NCI-H460 (cell line): ENCODE data around the gene ENGASE. TPM values are rescaled to one million over a fixed set of nuclear protein-coding genes. Genes with fewer than 3 reads are reported as not detected.

Experiments used
- DNase-seq: peaks from one replicate; pipeline ENCODE4 v3.0.0-alpha.2; 2016; ENCODE audit warnings: low read depth; ENCODE audit errors: extremely low read depth
- total RNA-seq: library from RNA; depleted of rRNA; stranded (reverse); fragments of >200 nt; shearing (Covaris generic); gene quantifications from 2 replicates; pipeline ENCODE4 v1.2.3, GENCODE V29; 2014

The ENGASE gene
- total RNA-seq, 1 experiment from 2014 or later = 8.5 TPM

- DNase-seq = peak; percentile 80
Observed at GRCh38 chr17:79036596-79036995, 38.0 kb upstream of the ENGASE start.

GRCh38 chr17:79038545-79039135, 36.0 kb upstream of the ENGASE start:
- DNase-seq = no peak

- DNase-seq = no peak
Observed at GRCh38 chr17:79039171-79039570, 35.5 kb upstream of the ENGASE start.

DNA sequence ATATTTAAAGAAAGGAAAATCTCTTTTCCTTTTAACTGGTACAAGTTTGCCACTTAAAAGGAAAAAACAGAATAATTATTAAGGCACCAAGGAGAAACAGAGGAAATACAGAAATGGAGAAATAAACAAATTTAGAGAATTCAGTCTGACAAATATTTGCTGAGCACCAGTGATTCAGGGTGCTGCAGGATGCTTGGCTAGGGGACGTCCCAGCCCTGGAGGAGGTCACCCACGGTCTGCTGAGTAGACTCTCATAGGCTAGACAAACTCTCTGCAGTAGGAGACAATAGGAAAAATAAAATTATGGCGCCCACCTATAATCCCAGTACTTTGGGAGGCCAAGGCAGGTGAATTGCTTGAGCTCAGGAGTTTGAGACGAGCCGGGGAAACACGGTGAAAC, 34.7 kb upstream of the ENGASE start:
- no peak for DNase-seq

- DNase-seq = no peak
Observed at GRCh38 chr17:79041041-79041570, 33.5 kb upstream of the ENGASE start.

DNA sequence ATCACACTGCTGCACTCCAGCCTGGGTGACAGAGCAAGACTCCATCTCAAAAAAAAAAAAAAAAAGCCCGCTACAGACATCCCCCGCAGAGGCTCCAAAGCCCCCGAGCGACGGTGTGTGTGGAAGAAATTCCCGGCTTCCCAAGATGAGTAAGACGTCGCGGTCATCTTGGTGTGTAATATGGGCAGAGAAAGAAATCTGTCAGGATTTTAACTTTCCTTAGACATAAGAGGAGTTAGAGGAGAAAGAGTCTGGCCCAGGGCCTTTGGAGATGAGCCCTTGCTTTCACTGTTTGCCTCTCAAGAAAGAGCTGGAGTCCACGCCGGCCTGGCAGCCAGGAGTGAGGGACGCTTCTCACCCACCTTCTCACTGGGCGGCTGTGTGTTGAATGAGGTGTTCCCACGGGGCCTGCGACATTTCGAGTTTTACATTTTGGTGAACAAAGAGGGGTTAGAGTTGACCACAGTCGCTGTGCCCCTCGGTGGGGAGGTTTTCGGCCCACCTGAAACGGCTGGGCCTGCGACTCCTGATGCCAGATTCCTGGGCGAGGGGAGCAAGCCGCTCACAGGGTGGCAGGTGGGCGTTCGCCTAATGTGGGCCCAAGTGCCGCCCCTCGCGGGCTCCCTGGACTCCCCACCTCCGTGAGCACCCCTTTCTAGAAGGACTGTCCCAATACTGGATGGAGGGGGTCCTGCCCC, 32.8 kb upstream of the ENGASE start:
- no peak for DNase-seq

- peak; percentile 56 for DNase-seq
Observed at GRCh38 chr17:79042421-79043190, 32.0 kb upstream of the ENGASE start.

DNA sequence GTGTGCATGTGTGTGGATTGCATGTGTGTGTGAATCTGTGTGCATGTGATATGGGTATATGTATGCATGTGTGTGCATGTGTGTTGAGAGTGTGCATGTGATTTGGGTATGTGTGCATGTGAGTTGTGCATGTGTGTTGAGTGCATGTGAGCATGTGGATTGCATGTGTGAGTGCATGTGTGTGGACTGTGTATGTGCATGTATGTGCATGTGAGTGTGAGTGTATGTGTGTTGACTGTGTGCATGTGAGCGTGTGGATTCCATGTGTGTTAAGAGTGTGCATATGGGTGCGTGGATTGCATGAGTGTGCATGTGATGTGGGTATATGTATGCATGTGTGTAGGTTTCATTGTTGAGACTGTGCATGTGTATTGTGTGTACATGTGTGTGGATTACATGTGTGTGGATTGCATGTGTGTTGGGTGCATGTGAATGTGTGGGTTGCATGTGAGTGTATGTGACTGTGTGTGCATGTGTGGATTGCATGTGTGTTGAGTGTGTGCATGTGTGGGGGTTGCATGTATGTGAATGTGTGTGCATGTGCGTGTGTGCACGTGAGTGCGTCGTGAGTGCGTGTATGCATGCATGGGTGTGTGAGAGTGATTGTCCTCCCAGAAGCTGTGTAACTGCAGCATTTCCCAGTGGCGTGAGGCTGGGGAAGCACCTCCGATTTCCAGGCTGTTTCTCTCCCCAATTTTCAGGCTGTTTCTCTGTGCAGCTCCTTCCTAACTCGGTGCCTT, 31.3 kb upstream of the ENGASE start:
- DNase-seq = no peak

- DNase-seq = no peak
Observed at GRCh38 chr17:79043931-79044320, 30.7 kb upstream of the ENGASE start.

DNA sequence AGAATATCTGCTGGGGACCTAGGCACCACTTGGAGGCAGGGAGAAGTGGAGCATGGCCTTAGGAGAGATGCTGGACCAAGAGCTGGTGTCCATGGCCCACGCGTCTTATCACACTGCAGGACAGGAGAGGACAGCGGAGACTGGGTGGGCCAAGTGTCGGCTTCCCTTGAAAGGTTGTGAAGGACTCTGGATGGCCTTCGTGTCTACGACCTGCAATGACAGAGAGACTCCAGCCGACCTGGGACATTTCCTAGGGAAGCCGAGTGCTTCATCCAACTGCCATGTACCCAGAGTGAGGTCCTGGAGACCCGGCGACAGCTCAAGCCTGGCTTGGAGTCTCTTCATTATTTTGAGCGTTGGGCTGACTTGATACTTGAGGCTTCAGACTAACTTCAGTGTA, 30.2 kb upstream of the ENGASE start:
- no peak for DNase-seq

DNA sequence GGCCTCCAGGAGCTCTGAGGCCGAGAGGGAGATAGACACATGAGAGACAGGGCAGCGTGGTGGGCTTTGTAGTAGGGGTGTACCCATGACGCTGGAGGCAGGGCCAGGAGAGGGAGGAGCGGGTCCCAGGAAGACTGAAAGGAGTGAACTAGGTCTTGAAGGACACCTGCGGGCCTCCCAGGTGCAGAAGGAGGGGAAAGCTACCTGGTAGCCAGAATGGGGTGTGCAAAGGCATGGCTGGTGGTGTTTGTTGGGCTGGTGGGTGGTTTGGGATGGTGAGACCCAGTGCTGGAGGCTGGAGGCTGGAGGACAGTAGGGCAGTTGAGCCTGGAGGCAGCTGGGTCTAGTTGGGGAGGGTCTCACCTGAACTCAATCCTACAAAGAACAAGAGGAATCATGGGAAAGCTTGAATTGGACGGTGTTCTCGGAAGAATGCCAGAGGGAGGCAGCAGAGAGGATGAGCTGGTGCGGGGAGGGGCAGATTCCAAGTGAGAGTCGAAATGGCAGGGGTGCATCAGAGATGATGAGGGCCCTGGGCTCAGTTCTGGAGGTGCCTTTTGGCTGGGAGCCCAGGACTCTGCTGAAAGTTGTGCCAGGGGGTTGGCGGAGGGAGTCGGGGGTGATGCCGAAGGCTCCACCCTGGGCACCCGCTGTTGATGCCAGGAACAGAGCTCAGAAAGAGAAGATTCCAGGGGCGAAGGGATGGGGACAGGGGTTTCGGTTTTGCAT, 29.5 kb upstream of the ENGASE start:
- DNase-seq = no peak

DNA sequence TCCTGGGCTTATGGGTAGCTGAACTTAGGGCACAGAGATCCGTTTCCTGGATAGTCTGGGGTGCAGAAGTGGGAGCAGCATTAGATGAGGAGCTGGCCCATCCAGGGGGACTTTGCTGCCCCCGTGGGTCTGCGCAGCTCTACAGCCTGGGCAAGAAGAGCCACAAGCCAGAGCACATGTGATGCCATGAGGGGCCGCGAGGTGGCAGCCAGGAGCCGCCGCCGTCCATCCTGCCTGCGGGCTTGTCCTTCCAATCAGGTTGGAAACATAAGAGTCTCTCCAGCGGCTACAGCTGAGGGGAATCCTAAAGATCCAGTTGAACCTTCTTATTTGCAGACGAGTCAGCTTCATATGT, 28.8 kb upstream of the ENGASE start:
- peak; percentile 68 for DNase-seq

- DNase-seq = no peak
Observed at GRCh38 chr17:79046197-79046915, 28.3 kb upstream of the ENGASE start.

- DNase-seq = no peak
Observed at GRCh38 chr17:79046916-79047280, 27.7 kb upstream of the ENGASE start.

DNA sequence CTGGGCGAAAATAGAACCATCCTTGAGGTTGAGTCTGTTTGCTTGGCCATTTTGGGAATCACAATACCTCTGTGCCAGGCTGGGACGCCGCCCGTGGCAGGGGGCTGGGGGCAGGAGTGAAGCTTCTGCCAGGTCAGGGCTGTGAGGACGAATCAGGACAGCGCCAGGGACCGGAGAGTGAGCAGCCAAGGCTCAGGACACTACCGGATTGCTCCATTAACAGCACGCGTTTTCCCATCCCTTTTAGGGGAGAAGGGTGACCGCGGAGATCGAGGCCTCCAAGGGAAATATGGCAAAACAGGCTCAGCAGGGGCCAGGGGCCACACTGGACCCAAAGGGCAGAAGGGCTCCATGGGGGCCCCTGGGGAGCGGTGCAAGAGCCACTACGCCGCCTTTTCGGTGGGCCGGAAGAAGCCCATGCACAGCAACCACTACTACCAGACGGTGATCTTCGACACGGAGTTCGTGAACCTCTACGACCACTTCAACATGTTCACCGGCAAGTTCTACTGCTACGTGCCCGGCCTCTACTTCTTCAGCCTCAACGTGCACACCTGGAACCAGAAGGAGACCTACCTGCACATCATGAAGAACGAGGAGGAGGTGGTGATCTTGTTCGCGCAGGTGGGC, 27.2 kb upstream of the ENGASE start:
- no peak for DNase-seq

DNA sequence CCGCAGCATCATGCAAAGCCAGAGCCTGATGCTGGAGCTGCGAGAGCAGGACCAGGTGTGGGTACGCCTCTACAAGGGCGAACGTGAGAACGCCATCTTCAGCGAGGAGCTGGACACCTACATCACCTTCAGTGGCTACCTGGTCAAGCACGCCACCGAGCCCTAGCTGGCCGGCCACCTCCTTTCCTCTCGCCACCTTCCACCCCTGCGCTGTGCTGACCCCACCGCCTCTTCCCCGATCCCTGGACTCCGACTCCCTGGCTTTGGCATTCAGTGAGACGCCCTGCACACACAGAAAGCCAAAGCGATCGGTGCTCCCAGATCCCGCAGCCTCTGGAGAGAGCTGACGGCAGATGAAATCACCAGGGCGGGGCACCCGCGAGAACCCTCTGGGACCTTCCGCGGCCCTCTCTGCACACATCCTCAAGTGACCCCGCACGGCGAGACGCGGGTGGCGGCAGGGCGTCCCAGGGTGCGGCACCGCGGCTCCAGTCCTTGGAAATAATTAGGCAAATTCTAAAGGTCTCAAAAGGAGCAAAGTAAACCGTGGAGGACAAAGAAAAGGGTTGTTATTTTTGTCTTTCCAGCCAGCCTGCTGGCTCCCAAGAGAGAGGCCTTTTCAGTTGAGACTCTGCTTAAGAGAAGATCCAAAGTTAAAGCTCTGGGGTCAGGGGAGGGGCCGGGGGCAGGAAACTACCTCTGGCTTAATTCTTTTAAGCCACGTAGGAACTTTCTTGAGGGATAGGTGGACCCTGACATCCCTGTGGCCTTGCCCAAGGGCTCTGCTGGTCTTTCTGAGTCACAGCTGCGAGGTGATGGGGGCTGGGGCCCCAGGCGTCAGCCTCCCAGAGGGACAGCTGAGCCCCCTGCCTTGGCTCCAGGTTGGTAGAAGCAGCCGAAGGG, 26.4 kb upstream of the ENGASE start:
- DNase-seq = no peak

DNA sequence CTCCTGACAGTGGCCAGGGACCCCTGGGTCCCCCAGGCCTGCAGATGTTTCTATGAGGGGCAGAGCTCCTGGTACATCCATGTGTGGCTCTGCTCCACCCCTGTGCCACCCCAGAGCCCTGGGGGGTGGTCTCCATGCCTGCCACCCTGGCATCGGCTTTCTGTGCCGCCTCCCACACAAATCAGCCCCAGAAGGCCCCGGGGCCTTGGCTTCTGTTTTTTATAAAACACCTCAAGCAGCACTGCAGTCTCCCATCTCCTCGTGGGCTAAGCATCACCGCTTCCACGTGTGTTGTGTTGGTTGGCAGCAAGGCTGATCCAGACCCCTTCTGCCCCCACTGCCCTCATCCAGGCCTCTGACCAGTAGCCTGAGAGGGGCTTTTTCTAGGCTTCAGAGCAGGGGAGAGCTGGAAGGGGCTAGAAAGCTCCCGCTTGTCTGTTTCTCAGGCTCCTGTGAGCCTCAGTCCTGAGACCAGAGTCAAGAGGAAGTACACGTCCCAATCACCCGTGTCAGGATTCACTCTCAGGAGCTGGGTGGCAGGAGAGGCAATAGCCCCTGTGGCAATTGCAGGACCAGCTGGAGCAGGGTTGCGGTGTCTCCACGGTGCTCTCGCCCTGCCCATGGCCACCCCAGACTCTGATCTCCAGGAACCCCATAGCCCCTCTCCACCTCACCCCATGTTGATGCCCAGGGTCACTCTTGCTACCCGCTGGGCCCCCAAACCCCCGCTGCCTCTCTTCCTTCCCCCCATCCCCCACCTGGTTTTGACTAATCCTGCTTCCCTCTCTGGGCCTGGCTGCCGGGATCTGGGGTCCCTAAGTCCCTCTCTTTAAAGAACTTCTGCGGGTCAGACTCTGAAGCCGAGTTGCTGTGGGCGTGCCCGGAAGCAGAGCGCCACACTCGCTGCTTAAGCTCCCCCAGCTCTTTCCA, 25.5 kb upstream of the ENGASE start:
- no peak for DNase-seq
